HCT116 (cell line): Measurements from ENCODE around the gene ELFN1. TPM values are rescaled to one million over a fixed set of nuclear protein-coding genes. Genes with fewer than 3 reads are reported as not detected.

Experiments used
- ATAC-seq: fragments of 200-7000 bp; cut with Tn5 transposase; 2 replicates; pipeline ENCODE4 v1.9.1; 2020; ENCODE audit warnings: mild to moderate bottlenecking, moderate library complexity
- BruUV-seq: library from RNA; stranded (reverse); fragments of 400-500 nt; replicated peaks from 2 replicates; lab custom pipeline; 2021; lab: Mats Ljungman, UMichigan
- CTCF ChIA-PET: fragments of 300-600 bp; sonication (Branson Sonifier 250); formaldehyde crosslinking; loops from one replicate; lab custom pipeline; 2021; ENCODE audit warnings: antibody characterized with exemption; lab: Charles Lee
- POLR2A ChIA-PET: fragments of 300-600, 350-600 bp; sonication (Branson Sonifier 250); formaldehyde crosslinking; loops from one replicate; lab custom pipeline; 2021; ENCODE audit warnings: antibody characterized with exemption; lab: Charles Lee
- RAD21 ChIA-PET, 2 experiments: fragments of 300-600 bp; sonication (Branson Sonifier 250); formaldehyde crosslinking; loops; one replicate each; lab custom pipeline; 2023; ENCODE audit warnings: low total read pairs in 2 of 2; ENCODE audit not compliant: uncharacterized antibody in 2 of 2, unreplicated experiment in 2 of 2, low non-redundant PET in 1 of 2; lab: Charles Lee
- DNase-seq: peaks from one replicate; pipeline ENCODE4 v3.0.0-alpha.2; 2010; ENCODE audit warnings: low read depth, low spot score
- H2AFZ ChIP-seq: fragments of 200-600 bp; shearing (Covaris generic), sonication (generic); 2 replicates; pipeline ENCODE4 v1.6.1; 2017; ENCODE audit warnings: low read depth, mixed run types, mixed read lengths, antibody characterized with exemption, low read length; ENCODE audit not compliant: poor library complexity, severe bottlenecking
- H3K27ac ChIP-seq: 2 replicates; pipeline ENCODE4 v1.5.1; 2012; ENCODE audit warnings: low read depth, low read length
- H3K27me3 ChIP-seq: fragments of 200-600 bp; sonication (generic); 2 replicates; pipeline ENCODE4 v1.6.1; 2016; ENCODE audit warnings: mixed run types, low read length, mixed read lengths; ENCODE audit not compliant: insufficient read depth
- H3K36me3 ChIP-seq, 2 experiments: fragments of 200-500 bp in 1 of 2; fragments of 200-600 bp in 1 of 2; sonication (Bioruptor generic) in 1 of 2; sonication (generic) in 1 of 2; 2 replicates each; pipeline versions ENCODE4 v1.5.1 to v1.6.1; 2014 to 2016; ENCODE audit warnings: low read length in 2 of 2, inconsistent platforms in 1 of 2, mixed read lengths in 1 of 2, mixed run types in 1 of 2; ENCODE audit not compliant: insufficient read depth in 2 of 2, control insufficient read depth in 1 of 2
- H3K4me1 ChIP-seq, 2 experiments: fragments of 200-600 bp in 1 of 2; sonication (generic) in 1 of 2; 2 replicates each; pipeline versions ENCODE4 v1.5.1 to v1.6.1; 2012 to 2017; ENCODE audit warnings: low read length in 2 of 2, inconsistent platforms in 1 of 2, mild to moderate bottlenecking in 1 of 2, mixed read lengths in 1 of 2, mixed run types in 1 of 2, moderate library complexity in 1 of 2; ENCODE audit not compliant: insufficient read depth in 2 of 2, control insufficient read depth in 1 of 2
- H3K4me2 ChIP-seq: fragments of 200-600 bp; sonication (generic); 2 replicates; pipeline ENCODE4 v1.6.1; 2017; ENCODE audit warnings: mixed run types, low read length, mixed read lengths
- H3K4me3 ChIP-seq, 2 experiments: fragments of 200-600 bp in 1 of 2; sonication (generic) in 1 of 2; replicated peaks in 1 of 2; 2 replicates each; pipeline ENCODE4 v1.5.1; 2011 to 2016; ENCODE audit warnings: low read length in 2 of 2, control low read depth in 1 of 2, low read depth in 1 of 2, mild to moderate bottlenecking in 1 of 2, mixed read lengths in 1 of 2, mixed run types in 1 of 2
- H3K79me2 ChIP-seq: fragments of 200-600 bp; sonication (generic); 2 replicates; pipeline ENCODE4 v1.6.1; 2017; ENCODE audit warnings: mild to moderate bottlenecking, mixed run types, low read length, moderate library complexity, mixed read lengths; ENCODE audit not compliant: insufficient read depth
- H3K9ac ChIP-seq: fragments of 200-600 bp; sonication (generic); 2 replicates; pipeline ENCODE4 v1.6.1; 2016; ENCODE audit warnings: low read length, mixed read lengths
- H3K9me2 ChIP-seq: fragments of 200-600 bp; sonication (generic), shearing (Covaris generic); 2 replicates; pipeline ENCODE4 v1.6.1; 2017; ENCODE audit warnings: mixed run types, mild to moderate bottlenecking, moderate library complexity; ENCODE audit not compliant: insufficient read depth
- H3K9me3 ChIP-seq, 2 experiments: fragments of 200-500 bp in 1 of 2; fragments of 200-600 bp in 1 of 2; sonication (Bioruptor generic) in 1 of 2; sonication (generic) in 1 of 2; 2 replicates each; pipeline ENCODE4 v1.6.1; 2014 to 2017; ENCODE audit warnings: low read length in 2 of 2, mixed read lengths in 2 of 2, inconsistent platforms in 1 of 2, low read depth in 1 of 2, mild to moderate bottlenecking in 1 of 2, mixed run types in 1 of 2, moderate library complexity in 1 of 2; ENCODE audit not compliant: control insufficient read depth in 1 of 2, insufficient read depth in 1 of 2
- H4K20me1 ChIP-seq: fragments of 200-600 bp; sonication (generic), shearing (Covaris generic); 2 replicates; pipeline ENCODE4 v1.6.1; 2017; ENCODE audit warnings: mixed run types, mild to moderate bottlenecking, moderate library complexity; ENCODE audit not compliant: insufficient read depth
- CBX3 ChIP-seq: IDR thresholded peaks from 2 replicates; pipeline ENCODE4 v1.6.1; 2012; ENCODE audit warnings: low read depth
- CEBPB ChIP-seq: IDR thresholded peaks from 2 replicates; pipeline ENCODE4 v1.6.1; 2012; ENCODE audit warnings: low read depth
- EGR1 ChIP-seq: IDR thresholded peaks from 2 replicates; pipeline ENCODE4 v1.6.1; 2012; ENCODE audit warnings: low read depth
- EZH2 ChIP-seq: fragments of 200-600 bp; sonication (generic); IDR thresholded peaks from 2 replicates; pipeline ENCODE4 v1.6.1; 2017; ENCODE audit warnings: antibody characterized with exemption, mixed run types
- EZH2phosphoT487 ChIP-seq: fragments of 200-600 bp; IDR thresholded peaks from 2 replicates; pipeline ENCODE4 v1.6.1; 2018; ENCODE audit warnings: antibody characterized with exemption, borderline replicate concordance
- FOSL1 ChIP-seq: IDR thresholded peaks from 2 replicates; pipeline ENCODE4 v1.6.1; 2012; ENCODE audit warnings: low read depth
- POLR2A ChIP-seq: IDR thresholded peaks from 2 replicates; pipeline ENCODE4 v1.7.0; 2011; ENCODE audit warnings: borderline replicate concordance; ENCODE audit not compliant: insufficient read depth, insufficient read length; ENCODE audit errors: extremely low read depth
- POLR2AphosphoS5 ChIP-seq: IDR thresholded peaks from 2 replicates; pipeline ENCODE4 v1.6.1; 2011; ENCODE audit warnings: mild to moderate bottlenecking, low read depth, low read length, moderate library complexity
- RAD21 ChIP-seq: IDR thresholded peaks from 2 replicates; pipeline ENCODE4 v1.6.1; 2012; ENCODE audit warnings: low read depth, mild to moderate bottlenecking
- SIN3A ChIP-seq: IDR thresholded peaks from 2 replicates; pipeline ENCODE4 v1.6.1; 2012; ENCODE audit warnings: low read depth
- SP1 ChIP-seq: IDR thresholded peaks from 2 replicates; pipeline ENCODE4 v1.6.1; 2012; ENCODE audit warnings: low read depth
- TCF7L2 ChIP-seq: IDR thresholded peaks from 2 replicates; pipeline ENCODE4 v1.7.0; 2011; ENCODE audit warnings: borderline replicate concordance, inconsistent platforms; ENCODE audit not compliant: insufficient read depth, insufficient read length; ENCODE audit errors: extremely low read depth
- ZFX ChIP-seq: fragments of 450-650 bp; IDR thresholded peaks from 2 replicates; pipeline ENCODE4 v1.6.1; 2017
- intact Hi-C: fragments of 100-400 bp; cut with micrococcal nuclease; formaldehyde crosslinking; loops from 2 replicates; pipeline ENCODE4 v1.10.0; 2022
- total RNA-seq: library from RNA; stranded (reverse); gene quantifications from one replicate; pipeline ENCODE4 v1.2.1, GENCODE V29; 2021; ENCODE audit not compliant: unreplicated experiment
- TF ChIP-seq, protein P1 (sequence below): IDR thresholded peaks from 2 replicates; pipeline ENCODE4 v1.6.1; 2011; ENCODE audit warnings: mild to moderate bottlenecking, low read length, moderate library complexity; ENCODE audit not compliant: insufficient replicate concordance; ENCODE audit errors: extremely low read depth
- TF ChIP-seq, protein P2 (sequence below): IDR thresholded peaks from 2 replicates; pipeline ENCODE4 v1.6.1; 2012
- TF ChIP-seq, protein P3 (sequence below): IDR thresholded peaks from 2 replicates; pipeline ENCODE4 v1.6.1; 2012; ENCODE audit warnings: low read depth

Gene ELFN1
- total RNA-seq, 1 experiment from 2014 or later, result 4.4 TPM

DNA sequence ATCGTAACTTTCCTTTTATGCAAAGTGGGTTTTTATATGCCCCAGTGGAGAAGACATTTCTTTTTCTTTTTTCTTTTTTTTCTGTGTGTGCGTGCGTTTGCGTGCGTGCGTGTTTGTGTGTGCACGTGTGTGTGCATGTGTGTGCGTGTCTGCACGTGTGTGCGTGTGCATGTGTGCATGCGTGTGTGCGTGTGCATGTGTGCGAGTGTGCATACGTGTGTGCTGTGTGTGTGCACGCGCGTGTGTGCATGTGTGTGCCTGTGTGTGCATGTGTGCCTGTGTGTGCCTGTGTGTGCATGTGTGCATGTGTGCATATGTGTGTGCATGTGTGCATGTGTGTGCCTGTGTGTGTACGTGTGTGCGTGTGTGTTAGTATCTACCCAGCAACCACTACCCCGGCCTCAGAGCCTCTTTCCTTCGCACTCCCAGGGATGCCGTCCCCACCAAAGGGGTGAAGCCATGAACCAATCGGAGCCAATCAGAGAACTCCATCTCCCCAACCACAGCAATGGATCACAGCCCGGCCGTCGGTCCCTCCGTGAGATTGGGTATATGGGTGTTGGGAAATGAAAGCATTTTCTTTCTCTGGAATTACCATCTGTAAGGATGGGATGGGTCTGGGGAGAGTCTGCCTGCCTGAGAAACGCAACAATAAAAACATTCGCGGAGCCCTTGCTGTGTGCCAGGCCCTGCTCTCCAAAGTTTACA lies 92.3 kb downstream of the ELFN1 start:
- no peaks in the 10 kb centered on the region for H3K27me3 ChIP-seq
- H3K4me2 ChIP-seq, result no peak overlapping the region
- ATAC-seq (no peak), DNase-seq (no peak)
- no peak overlapping the region for H3K9ac ChIP-seq
- no peak overlapping the region for H2AFZ ChIP-seq
- H3K79me2 ChIP-seq, result no peaks in the 10 kb centered on the region
- intact Hi-C loops, result no loop called here
- H3K9me3 ChIP-seq, result no peaks in the 10 kb centered on the region; a peak in 1 of 4 replicates
- H3K4me3 ChIP-seq, result no peak overlapping the region
- TF ChIP-seq POLR2A, result no peak
- no peak for TF ChIP-seq EZH2phosphoT487
- TF ChIP-seq, protein P1, sequence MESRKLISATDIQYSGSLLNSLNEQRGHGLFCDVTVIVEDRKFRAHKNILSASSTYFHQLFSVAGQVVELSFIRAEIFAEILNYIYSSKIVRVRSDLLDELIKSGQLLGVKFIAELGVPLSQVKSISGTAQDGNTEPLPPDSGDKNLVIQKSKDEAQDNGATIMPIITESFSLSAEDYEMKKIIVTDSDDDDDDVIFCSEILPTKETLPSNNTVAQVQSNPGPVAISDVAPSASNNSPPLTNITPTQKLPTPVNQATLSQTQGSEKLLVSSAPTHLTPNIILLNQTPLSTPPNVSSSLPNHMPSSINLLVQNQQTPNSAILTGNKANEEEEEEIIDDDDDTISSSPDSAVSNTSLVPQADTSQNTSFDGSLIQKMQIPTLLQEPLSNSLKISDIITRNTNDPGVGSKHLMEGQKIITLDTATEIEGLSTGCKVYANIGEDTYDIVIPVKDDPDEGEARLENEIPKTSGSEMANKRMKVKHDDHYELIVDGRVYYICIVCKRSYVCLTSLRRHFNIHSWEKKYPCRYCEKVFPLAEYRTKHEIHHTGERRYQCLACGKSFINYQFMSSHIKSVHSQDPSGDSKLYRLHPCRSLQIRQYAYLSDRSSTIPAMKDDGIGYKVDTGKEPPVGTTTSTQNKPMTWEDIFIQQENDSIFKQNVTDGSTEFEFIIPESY, result no peak
- TF ChIP-seq EGR1, result no peak
- TF ChIP-seq CEBPB, result no peak
- no peak for TF ChIP-seq EZH2
- TF ChIP-seq RAD21, result no peak
- TF ChIP-seq CBX3, result no peak
- no peak for TF ChIP-seq SP1
- TF ChIP-seq FOSL1, result no peak
- TF ChIP-seq SIN3A, result no peak
- TF ChIP-seq, protein P2, sequence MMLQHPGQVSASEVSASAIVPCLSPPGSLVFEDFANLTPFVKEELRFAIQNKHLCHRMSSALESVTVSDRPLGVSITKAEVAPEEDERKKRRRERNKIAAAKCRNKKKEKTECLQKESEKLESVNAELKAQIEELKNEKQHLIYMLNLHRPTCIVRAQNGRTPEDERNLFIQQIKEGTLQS, result no peak
- TF ChIP-seq TCF7L2, result no peak
- TF ChIP-seq, protein P3, sequence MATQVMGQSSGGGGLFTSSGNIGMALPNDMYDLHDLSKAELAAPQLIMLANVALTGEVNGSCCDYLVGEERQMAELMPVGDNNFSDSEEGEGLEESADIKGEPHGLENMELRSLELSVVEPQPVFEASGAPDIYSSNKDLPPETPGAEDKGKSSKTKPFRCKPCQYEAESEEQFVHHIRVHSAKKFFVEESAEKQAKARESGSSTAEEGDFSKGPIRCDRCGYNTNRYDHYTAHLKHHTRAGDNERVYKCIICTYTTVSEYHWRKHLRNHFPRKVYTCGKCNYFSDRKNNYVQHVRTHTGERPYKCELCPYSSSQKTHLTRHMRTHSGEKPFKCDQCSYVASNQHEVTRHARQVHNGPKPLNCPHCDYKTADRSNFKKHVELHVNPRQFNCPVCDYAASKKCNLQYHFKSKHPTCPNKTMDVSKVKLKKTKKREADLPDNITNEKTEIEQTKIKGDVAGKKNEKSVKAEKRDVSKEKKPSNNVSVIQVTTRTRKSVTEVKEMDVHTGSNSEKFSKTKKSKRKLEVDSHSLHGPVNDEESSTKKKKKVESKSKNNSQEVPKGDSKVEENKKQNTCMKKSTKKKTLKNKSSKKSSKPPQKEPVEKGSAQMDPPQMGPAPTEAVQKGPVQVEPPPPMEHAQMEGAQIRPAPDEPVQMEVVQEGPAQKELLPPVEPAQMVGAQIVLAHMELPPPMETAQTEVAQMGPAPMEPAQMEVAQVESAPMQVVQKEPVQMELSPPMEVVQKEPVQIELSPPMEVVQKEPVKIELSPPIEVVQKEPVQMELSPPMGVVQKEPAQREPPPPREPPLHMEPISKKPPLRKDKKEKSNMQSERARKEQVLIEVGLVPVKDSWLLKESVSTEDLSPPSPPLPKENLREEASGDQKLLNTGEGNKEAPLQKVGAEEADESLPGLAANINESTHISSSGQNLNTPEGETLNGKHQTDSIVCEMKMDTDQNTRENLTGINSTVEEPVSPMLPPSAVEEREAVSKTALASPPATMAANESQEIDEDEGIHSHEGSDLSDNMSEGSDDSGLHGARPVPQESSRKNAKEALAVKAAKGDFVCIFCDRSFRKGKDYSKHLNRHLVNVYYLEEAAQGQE, result no peak
- no peak for TF ChIP-seq ZFX
- no peak for TF ChIP-seq POLR2AphosphoS5
- no peaks in the 10 kb centered on the region for H4K20me1 ChIP-seq
- RAD21 ChIA-PET, result no interaction called here
- BruUV-seq, result no TSS peak
- peaks cover 0 to 4% of the 10 kb centered on the region in 2 experiments; a peak in 1 of 4 replicates for H3K4me1 ChIP-seq
- H3K36me3 ChIP-seq, result no peaks in the 10 kb centered on the region
- H3K9me2 ChIP-seq, result no peaks in the 10 kb centered on the region
- H3K27ac ChIP-seq, result no peak overlapping the region
- POLR2A ChIA-PET, result no interaction called here
- CTCF ChIA-PET, result no interaction called here
